HepG2 (cell line): ENCODE data around the gene MMP25. TPM values are rescaled to one million over a fixed set of nuclear protein-coding genes. Genes with fewer than 3 reads are reported as not detected.

Experiments
- ARID2 ChIP-seq: sonication (generic); formaldehyde crosslinking; IDR thresholded peaks from 2 replicates; pipeline ENCODE4 v1.8.1; 2022; ENCODE audit warnings: mild to moderate bottlenecking, missing genetic modification reagents, borderline replicate concordance
- CC2D1A ChIP-seq: sonication (generic); formaldehyde crosslinking; IDR thresholded peaks from 2 replicates; pipeline ENCODE4 v1.8.1; 2023; ENCODE audit warnings: mild to moderate bottlenecking, missing genetic modification reagents
- CENPT ChIP-seq: sonication (generic); formaldehyde crosslinking; IDR thresholded peaks from 2 replicates; pipeline ENCODE4 v1.8.0; 2022; ENCODE audit warnings: low read depth, mild to moderate bottlenecking, moderate library complexity, missing genetic modification reagents
- CREBL2 ChIP-seq: sonication (generic); formaldehyde crosslinking; IDR thresholded peaks from 2 replicates; pipeline ENCODE4 v1.8.1; 2023; ENCODE audit warnings: missing genetic modification reagents, mild to moderate bottlenecking, borderline replicate concordance
- DNMT3B ChIP-seq: conservative IDR thresholded peaks from 2 replicates; pipeline ENCODE4 v1.6.1; 2016; ENCODE audit warnings: missing biosample characterization, control low read depth
- HNF1A ChIP-seq, 2 experiments: sonication (generic) in 1 of 2; formaldehyde crosslinking in 1 of 2; IDR thresholded peaks; 2 replicates each; pipeline versions ENCODE4 v1.4.0 to v1.6.1; 2016 to 2020; ENCODE audit warnings: borderline replicate concordance in 1 of 2, low read depth in 1 of 2, mild to moderate bottlenecking in 1 of 2, missing genetic modification reagents in 1 of 2
- MIXL1 ChIP-seq: IDR thresholded peaks from 2 replicates; pipeline ENCODE4 v1.6.1; 2016
- RXRB ChIP-seq: IDR thresholded peaks from 2 replicates; pipeline ENCODE4 v1.6.1; 2016; ENCODE audit warnings: borderline replicate concordance, missing genetic modification reagents, missing compliant biosample characterization
- ZFP36L1 ChIP-seq: sonication (generic); formaldehyde crosslinking; IDR thresholded peaks from 2 replicates; pipeline ENCODE4 v1.8.0; 2022; ENCODE audit warnings: mild to moderate bottlenecking, missing genetic modification reagents, moderate library complexity
- ZNF143 ChIP-seq: sonication (generic); formaldehyde crosslinking; IDR thresholded peaks from 2 replicates; pipeline ENCODE4 v1.4.0; 2020; ENCODE audit warnings: missing genetic modification reagents
- ZNF569 ChIP-seq: sonication (generic); formaldehyde crosslinking; IDR thresholded peaks from 2 replicates; pipeline ENCODE4 v1.5.0; 2020; ENCODE audit warnings: mild to moderate bottlenecking, missing genetic modification reagents, moderate library complexity, borderline replicate concordance
- ZNF577 ChIP-seq: sonication (generic); formaldehyde crosslinking; IDR thresholded peaks from 2 replicates; pipeline ENCODE4 v1.4.0; 2020; ENCODE audit warnings: mild to moderate bottlenecking, low read depth, missing genetic modification reagents, borderline replicate concordance
- ZNF629 ChIP-seq: sonication (generic); formaldehyde crosslinking; conservative IDR thresholded peaks from 2 replicates; pipeline ENCODE4 v1.5.0; 2020; ENCODE audit warnings: missing genetic modification reagents
- ZSCAN21 ChIP-seq: sonication (generic); formaldehyde crosslinking; IDR thresholded peaks from 2 replicates; pipeline ENCODE4 v1.8.0; 2022; ENCODE audit warnings: mild to moderate bottlenecking, missing genetic modification reagents, moderate library complexity, borderline replicate concordance
- ZSCAN25 ChIP-seq: sonication (generic); formaldehyde crosslinking; IDR thresholded peaks from 2 replicates; pipeline ENCODE4 v1.8.0; 2022; ENCODE audit warnings: mild to moderate bottlenecking, missing genetic modification reagents
- polyA plus RNA-seq, 8 experiments: library from polyadenylated mRNA; depleted of rRNA in 3 of 8; stranded (reverse) in 7 of 8; unstranded in 1 of 8; fragments of >200 nt; fragmentation: Illumina TruSeq in 4 of 8; extraction: Trizol in 4 of 8; gene quantifications; 2 replicates each; pipeline versions ENCODE4 v1.2.1 to v1.2.3, GENCODE V29; 2011 to 2016; ENCODE audit warnings: low read depth in 4 of 8, missing spikeins in 1 of 8, mixed read lengths in 1 of 8; ENCODE audit not compliant: insufficient read depth in 1 of 8
- total RNA-seq, 5 experiments: library from RNA; depleted of rRNA; stranded (reverse); fragments of >200 nt; fragmentation: Illumina TruSeq; extraction: Trizol; gene quantifications; 2 replicates each; pipeline ENCODE4 v1.2.3, GENCODE V29; 2016; ENCODE audit warnings: low read depth in 1 of 5
- TF ChIP-seq, protein P1 (sequence below): sonication (generic); formaldehyde crosslinking; IDR thresholded peaks from 2 replicates; pipeline ENCODE4 v1.8.0; 2022; ENCODE audit warnings: missing genetic modification reagents, mild to moderate bottlenecking, moderate library complexity, borderline replicate concordance
- TF ChIP-seq, protein P2 (sequence below): sonication (generic); formaldehyde crosslinking; IDR thresholded peaks from 2 replicates; pipeline ENCODE4 v1.5.1; 2020; ENCODE audit warnings: mild to moderate bottlenecking, missing genetic modification reagents, borderline replicate concordance

Gene MMP25
- total and polyA plus RNA-seq, 2 of the 13 experiments (the other 11 are each of a cell fraction or from before 2014, with no cell fraction given): 0.04 to 0.08 TPM

- TF ChIP-seq HNF1A (IDR thresholded peaks at IDR 0.05; ENCODE audit: low read depth): 0 out of 2 replicates have a peak, but pooled peaks have one; percentile 20
- TF ChIP-seq HNF1A (CRISPR knock-in tag; IDR thresholded peaks at IDR 0.05; ENCODE audit: borderline replicate concordance): peak; percentile 71; the same call in 1 of the 2 replicates
- TF ChIP-seq, protein P1, sequence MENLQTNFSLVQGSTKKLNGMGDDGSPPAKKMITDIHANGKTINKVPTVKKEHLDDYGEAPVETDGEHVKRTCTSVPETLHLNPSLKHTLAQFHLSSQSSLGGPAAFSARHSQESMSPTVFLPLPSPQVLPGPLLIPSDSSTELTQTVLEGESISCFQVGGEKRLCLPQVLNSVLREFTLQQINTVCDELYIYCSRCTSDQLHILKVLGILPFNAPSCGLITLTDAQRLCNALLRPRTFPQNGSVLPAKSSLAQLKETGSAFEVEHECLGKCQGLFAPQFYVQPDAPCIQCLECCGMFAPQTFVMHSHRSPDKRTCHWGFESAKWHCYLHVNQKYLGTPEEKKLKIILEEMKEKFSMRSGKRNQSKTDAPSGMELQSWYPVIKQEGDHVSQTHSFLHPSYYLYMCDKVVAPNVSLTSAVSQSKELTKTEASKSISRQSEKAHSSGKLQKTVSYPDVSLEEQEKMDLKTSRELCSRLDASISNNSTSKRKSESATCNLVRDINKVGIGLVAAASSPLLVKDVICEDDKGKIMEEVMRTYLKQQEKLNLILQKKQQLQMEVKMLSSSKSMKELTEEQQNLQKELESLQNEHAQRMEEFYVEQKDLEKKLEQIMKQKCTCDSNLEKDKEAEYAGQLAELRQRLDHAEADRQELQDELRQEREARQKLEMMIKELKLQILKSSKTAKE (CRISPR knock-in tag): no peak
- TF ChIP-seq CC2D1A: no peak
- peak; percentile 14; the same call in 1 of the 2 replicates for TF ChIP-seq MIXL1
- no peak for TF ChIP-seq CENPT (CRISPR knock-in tag)
- peak; percentile 58; the same call in 1 of the 2 replicates for TF ChIP-seq ZSCAN25 (CRISPR knock-in tag)
- TF ChIP-seq, protein P2, sequence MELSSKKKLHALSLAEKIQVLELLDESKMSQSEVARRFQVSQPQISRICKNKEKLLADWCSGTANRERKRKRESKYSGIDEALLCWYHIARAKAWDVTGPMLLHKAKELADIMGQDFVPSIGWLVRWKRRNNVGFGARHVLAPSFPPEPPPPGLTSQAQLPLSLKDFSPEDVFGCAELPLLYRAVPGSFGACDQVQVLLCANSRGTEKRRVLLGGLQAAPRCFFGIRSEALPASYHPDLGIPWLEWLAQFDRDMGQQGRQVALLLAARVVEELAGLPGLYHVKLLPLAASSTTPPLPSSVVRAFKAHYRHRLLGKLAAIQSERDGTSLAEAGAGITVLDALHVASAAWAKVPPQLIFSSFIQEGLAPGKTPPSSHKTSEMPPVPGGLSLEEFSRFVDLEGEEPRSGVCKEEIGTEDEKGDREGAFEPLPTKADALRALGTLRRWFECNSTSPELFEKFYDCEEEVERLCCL (CRISPR knock-in tag): peak; percentile 68
- peak; percentile 46; the same call in 1 of the 2 replicates for TF ChIP-seq ARID2 (CRISPR knock-in tag)
- TF ChIP-seq ZFP36L1 (CRISPR knock-in tag): peak; percentile 60; the same call in 1 of the 2 replicates
- TF ChIP-seq DNMT3B (CRISPR knock-in tag): no peak
- peak; percentile 99 for TF ChIP-seq ZNF143
- peak; percentile 93 for TF ChIP-seq CREBL2 (CRISPR knock-in tag)
- peak; percentile 75; the same call in 1 of the 2 replicates for TF ChIP-seq RXRB (CRISPR knock-in tag)
- TF ChIP-seq ZSCAN21 (CRISPR knock-in tag): no peak
- TF ChIP-seq ZNF577: no peak
- no peak for TF ChIP-seq ZNF629
- TF ChIP-seq ZNF569 (CRISPR knock-in tag): no peak
Observed at GRCh38 chr16:3023669-3024478, 22.5 kb upstream of the MMP25 start, which contains the start of the genes HCFC1R1 and THOC6 (continued).
